Dermis microvascular lymphatic vessel endothelial cell (primary cell): ENCODE results near the gene C10orf62. TPM values are rescaled to one million over a fixed set of nuclear protein-coding genes. Genes with fewer than 3 reads are reported as not detected.

Source experiments
- DNase-seq, 2 donors: peaks; one replicate each; pipeline versions ENCODE4 v3.0.0 to v3.0.0-alpha.2; 2010; ENCODE audit warnings: low read depth in 2 of 2
- total RNA-seq: library from RNA; depleted of rRNA; stranded (reverse); fragments of >200 nt; gene quantifications from 2 replicates; pipeline ENCODE4 v1.2.1, GENCODE V29; 2014

The C10orf62 gene
- total RNA-seq, 1 donor from 2014 or later, result not detected

GRCh38 chr10:97584798-97585438, 4.6 kb upstream of the C10orf62 start:
- DNase-seq, result no peak

GRCh38 chr10:97585439-97585811, 4.1 kb upstream of the C10orf62 start:
- DNase-seq, result no peak

- no peak for DNase-seq
Observed at GRCh38 chr10:97587183-97587582, 2.3 kb upstream of the C10orf62 start.

GRCh38 chr10:97590082-97590747, 694 bp downstream of the C10orf62 start:
- no peak for DNase-seq

- no peak for DNase-seq
Observed at GRCh38 chr10:97590748-97591495, 1.4 kb downstream of the C10orf62 start.

GRCh38 chr10:97593421-97593820, 3.9 kb downstream of the C10orf62 start:
- DNase-seq, result no peak

GRCh38 chr10:97596101-97597082, 6.9 kb downstream of the C10orf62 start:
- DNase-seq, result peak; percentile 99 to 100

GRCh38 chr10:97597778-97598177, 8.3 kb downstream of the C10orf62 start:
- DNase-seq, result peak in 1 of 2 donors; percentile 13

- no peak for DNase-seq
Observed at GRCh38 chr10:97598407-97599271, 9.1 kb downstream of the C10orf62 start.

GRCh38 chr10:97599272-97599619, 9.7 kb downstream of the C10orf62 start:
- no peak for DNase-seq

- DNase-seq, result no peak
Observed at GRCh38 chr10:97600616-97601015, 11.1 kb downstream of the C10orf62 start.

- DNase-seq, result no peak
Observed at GRCh38 chr10:97601268-97602215, 12.0 kb downstream of the C10orf62 start.

- DNase-seq, result no peak
Observed at GRCh38 chr10:97607095-97607636, 17.6 kb downstream of the C10orf62 start.

- no peak for DNase-seq
Observed at GRCh38 chr10:97608991-97609561, 19.6 kb downstream of the C10orf62 start.

- no peak for DNase-seq
Observed at GRCh38 chr10:97611473-97611872, 22.0 kb downstream of the C10orf62 start.

- DNase-seq, result peak; percentile 62 to 74
Observed at GRCh38 chr10:97612386-97612785, 22.9 kb downstream of the C10orf62 start.

- DNase-seq, result no peak
Observed at GRCh38 chr10:97618285-97618684, 28.8 kb downstream of the C10orf62 start.

- DNase-seq, result no peak
Observed at GRCh38 chr10:97618733-97619132, 29.2 kb downstream of the C10orf62 start.

GRCh38 chr10:97623277-97623676, 33.8 kb downstream of the C10orf62 start:
- no peak for DNase-seq
